Measurements from ENCODE around the gene LZIC.

- no peak for TF ChIP-seq POLR2A (IDR thresholded peaks at IDR 0.05)
- no peak for TF ChIP-seq EP300 (IDR thresholded peaks at IDR 0.05)
- no peak for TF ChIP-seq CTCF (IDR thresholded peaks at IDR 0.05)
Observed at GRCh38 chr1:9881838-9882249, 61.3 kb downstream of the LZIC start.
